Measurements from ENCODE around the gene TMEM108.

GRCh38 chr3:133429063-133429462 lies 390.9 kb downstream of the TMEM108 start:
- no peak for TF ChIP-seq MAZ (IDR thresholded peaks at IDR 0.05; ENCODE audit: borderline replicate concordance, low read depth, low read length)
- TF ChIP-seq MAFK (IDR thresholded peaks at IDR 0.05; ENCODE audit: low read depth, low read length) = no peak
- TF ChIP-seq BHLHE40 (IDR thresholded peaks at IDR 0.05; ENCODE audit: low read depth, low read length) = no peak
- TF ChIP-seq CTCF (conservative IDR thresholded peaks at IDR 0.05; ENCODE audit: low read depth, low read length) = no peak
